ELF-1 (cell line): ENCODE data around the gene FGFR1OP2.
A peak's percentile ranks its signal among the peaks of the same experiment; 100 is the strongest.

ENCODE experiments used
- DNase-seq: peaks from one replicate; pipeline ENCODE4 v3.0.0-alpha.2; 2016; ENCODE audit warnings: low read depth, low spot score

FGFR1OP2 gene

GRCh38 chr12:27003421-27004381 is 65.4 kb downstream of the FGFR1OP2 start:
- DNase-seq, result no peak

- DNase-seq, result no peak
These were observed 67.2 kb downstream of the FGFR1OP2 start for GRCh38 chr12:27005495-27005894.

GRCh38 chr12:27006797-27007467 is 68.7 kb downstream of the FGFR1OP2 start:
- DNase-seq, result no peak

- no peak for DNase-seq
These were observed 69.8 kb downstream of the FGFR1OP2 start for GRCh38 chr12:27008081-27008480.

- no peak for DNase-seq
These were observed 71.6 kb downstream of the FGFR1OP2 start for GRCh38 chr12:27009881-27010301.

GRCh38 chr12:27012239-27012981 is 74.1 kb downstream of the FGFR1OP2 start:
- DNase-seq, result no peak

- DNase-seq, result no peak
These were observed 74.6 kb downstream of the FGFR1OP2 start for GRCh38 chr12:27012982-27013255.

GRCh38 chr12:27013611-27014084 is 75.4 kb downstream of the FGFR1OP2 start:
- DNase-seq, result no peak

GRCh38 chr12:27014085-27014858 is 76.0 kb downstream of the FGFR1OP2 start, which contains the start of gene TM7SF3:
TM7SF3 (minus strand) TSS chr12:27014384; CDS start chr12:27014168, 216 bp downstream.
- DNase-seq, result peak; percentile 95

- DNase-seq, result no peak
These were observed 76.8 kb downstream of the FGFR1OP2 start for GRCh38 chr12:27014859-27015729.

GRCh38 chr12:27015730-27016076 is 77.4 kb downstream of the FGFR1OP2 start:
- DNase-seq, result no peak
